GM12878 (cell line): Measurements from ENCODE around the gene ZNF407. TPM values are rescaled to one million over a fixed set of nuclear protein-coding genes. Genes with fewer than 3 reads are reported as not detected.

Experiments used
- ATAC-seq: fragments of 200-7000 bp; cut with Tn5 transposase; 3 replicates; pipeline ENCODE4 v1.9.1; 2020; ENCODE audit warnings: mild to moderate bottlenecking, moderate library complexity
- BruUV-seq: library from RNA; stranded (reverse); fragments of 400-500 nt; replicated peaks from 2 replicates; lab custom pipeline; 2021; lab: Mats Ljungman, UMichigan
- CTCF ChIA-PET: fragments of 300-600 bp; sonication (Branson Sonifier 250); formaldehyde crosslinking; extraction: SDS; loops from one replicate; lab custom pipeline; 2021; ENCODE audit warnings: inconsistent platforms; lab: Yijun Ruan, JAX
- POLR2A ChIA-PET: fragments of 350-600 bp; formaldehyde crosslinking; extraction: SDS; loops from one replicate; lab custom pipeline; 2021; ENCODE audit warnings: inconsistent platforms; lab: Charles Lee
- RAD21 ChIA-PET: fragments of 300-600 bp; sonication (Branson Sonifier 250); formaldehyde crosslinking; loops from one replicate; lab custom pipeline; 2023; ENCODE audit warnings: antibody characterized with exemption; ENCODE audit not compliant: unreplicated experiment; lab: Charles Lee
- SMC1A ChIA-PET: fragments of 300-600 bp; sonication (Branson Sonifier 250); formaldehyde crosslinking; loops from one replicate; lab custom pipeline; 2023; ENCODE audit not compliant: unreplicated experiment, uncharacterized antibody; lab: Charles Lee
- DNase-seq: peaks from one replicate; pipeline ENCODE4 v3.0.0-alpha.2; 2011; ENCODE audit warnings: low read depth, low spot score
- FAIRE-seq: peaks from 3 replicates; lab custom pipeline; 2011; peaks lifted over from hg19 to GRCh38; lab: Jason Lieb, UNC
- H2AFZ ChIP-seq: 2 replicates; pipeline ENCODE4 v1.6.0; 2011; ENCODE audit warnings: low read depth, low read length, control low read depth; ENCODE audit not compliant: control insufficient read depth
- H3K27ac ChIP-seq: 2 replicates; pipeline ENCODE4 v1.5.1; 2011; ENCODE audit warnings: control low read depth; ENCODE audit not compliant: control insufficient read depth, insufficient read depth
- H3K27me3 ChIP-seq, 2 experiments: replicated peaks in 1 of 2; 2 replicates each; pipeline versions ENCODE4 v1.6.0 to v1.6.1; 2011; ENCODE audit warnings: low read length in 1 of 2; ENCODE audit not compliant: control insufficient read depth in 2 of 2, insufficient read depth in 2 of 2
- H3K36me3 ChIP-seq, 2 experiments: 2 replicates each; pipeline ENCODE4 v1.5.1; 2011; ENCODE audit warnings: low read length in 1 of 2; ENCODE audit not compliant: control insufficient read depth in 2 of 2, insufficient read depth in 2 of 2
- H3K4me1 ChIP-seq: 2 replicates; pipeline ENCODE4 v1.6.1; 2011; ENCODE audit warnings: mild to moderate bottlenecking, low read length, moderate library complexity, mixed read lengths; ENCODE audit not compliant: control insufficient read depth, insufficient read depth
- H3K4me2 ChIP-seq: 2 replicates; pipeline ENCODE4 v1.6.0; 2011; ENCODE audit warnings: control low read depth; ENCODE audit not compliant: control insufficient read depth, insufficient read depth
- H3K4me3 ChIP-seq: fragments of 200-600 bp; sonication (generic); 2 replicates; pipeline ENCODE4 v1.5.1; 2016
- H3K79me2 ChIP-seq: 2 replicates; pipeline ENCODE4 v1.6.0; 2011; ENCODE audit warnings: low read length; ENCODE audit not compliant: control insufficient read depth, insufficient read depth
- H3K9ac ChIP-seq: 2 replicates; pipeline ENCODE4 v1.8.0; 2011; ENCODE audit warnings: low read length, control low read depth, mixed read lengths; ENCODE audit not compliant: control insufficient read depth, insufficient read depth
- H3K9me3 ChIP-seq: replicated peaks from 3 replicates; pipeline ENCODE4 v1.5.1; 2011; ENCODE audit warnings: mild to moderate bottlenecking, low read length; ENCODE audit not compliant: control insufficient read depth, insufficient read depth
- H4K20me1 ChIP-seq: 2 replicates; pipeline ENCODE4 v1.6.0; 2011; ENCODE audit not compliant: control insufficient read depth, insufficient read depth
- GABPA ChIP-seq: IDR thresholded peaks from 2 replicates; pipeline ENCODE4 v1.6.1; 2014; ENCODE audit warnings: antibody characterized with exemption, low read depth, mild to moderate bottlenecking, inconsistent platforms
- HDAC6 ChIP-seq: fragments of 200-600 bp; sonication (generic); IDR thresholded peaks from one replicate; pipeline ENCODE4 v1.8.0; 2017; ENCODE audit warnings: antibody characterized with exemption; ENCODE audit not compliant: unreplicated experiment
- JUND ChIP-seq: IDR thresholded peaks from 2 replicates; pipeline ENCODE4 v1.6.1; 2012; ENCODE audit warnings: low read depth, mild to moderate bottlenecking, low read length, improper control_type of control experiment, moderate library complexity
- MTA3 ChIP-seq: IDR thresholded peaks from 2 replicates; pipeline ENCODE4 v1.6.1; 2012; ENCODE audit warnings: low read length, inconsistent platforms, borderline replicate concordance
- NFIC ChIP-seq: IDR thresholded peaks from 2 replicates; pipeline ENCODE4 v1.6.1; 2012; ENCODE audit warnings: low read depth, mild to moderate bottlenecking, inconsistent platforms, low read length, moderate library complexity
- POLR2A ChIP-seq: IDR thresholded peaks from 2 replicates; pipeline ENCODE4 v1.6.1; 2011; ENCODE audit warnings: low read depth, mild to moderate bottlenecking, low read length
- SMARCA5 ChIP-seq: fragments of 450-650 bp; IDR thresholded peaks from 2 replicates; pipeline ENCODE4 v1.6.1; 2017; ENCODE audit warnings: mild to moderate bottlenecking
- SUZ12 ChIP-seq: fragments of 200-600 bp; sonication (generic); IDR thresholded peaks from one replicate; pipeline ENCODE4 v1.6.1; 2018; ENCODE audit warnings: antibody characterized with exemption, mild to moderate bottlenecking; ENCODE audit not compliant: unreplicated experiment
- TARDBP ChIP-seq: IDR thresholded peaks from 2 replicates; pipeline ENCODE4 v1.6.1; 2016; ENCODE audit warnings: borderline replicate concordance
- TCF12 ChIP-seq: IDR thresholded peaks from 2 replicates; pipeline ENCODE4 v1.6.1; 2011; ENCODE audit warnings: low read depth, mild to moderate bottlenecking, low read length
- TCF3 ChIP-seq: IDR thresholded peaks from 2 replicates; pipeline ENCODE4 v1.6.1; 2012; ENCODE audit warnings: low read depth, mild to moderate bottlenecking, low read length, borderline replicate concordance; ENCODE audit not compliant: insufficient read depth
- WGBS: methylation state at CpG from one replicate; pipeline ENCODE4 v1.1.6; 2016; ENCODE audit warnings: low lambda C conversion rate; ENCODE audit not compliant: insufficient replicate concordance, insufficient coverage; ENCODE audit errors: missing lambda C conversion rate; 5-methylcytosine and 5-hydroxymethylcytosine counted together
- in situ Hi-C: fragments of 300-500 bp; cut with MboI; formaldehyde crosslinking; loops from 9 replicates; pipeline ENCODE4 v1.14.3; 2018; ENCODE audit warnings: mixed read lengths
- intact Hi-C: fragments of 100-400 bp; cut with micrococcal nuclease; formaldehyde crosslinking; loops from one replicate; pipeline ENCODE4 v1.14.2; 2022; ENCODE audit not compliant: unreplicated experiment
- polyA plus RNA-seq, 11 experiments: library from polyadenylated mRNA; depleted of rRNA in 4 of 11; unstranded in 6 of 11; stranded (reverse) in 5 of 11; fragments of >200 nt; fragmentation: Nextera tagmentation in 4 of 11; fragmentation: Illumina TruSeq in 1 of 11; extraction: Ambion mirVana in 4 of 11; extraction: Trizol in 1 of 11; gene quantifications; 1 replicate in 1 of 11; 2 replicates in 10 of 11; pipeline versions ENCODE4 v1.2.1 to v1.2.3, GENCODE V29; 2011 to 2016; ENCODE audit warnings: inconsistent platforms in 2 of 11, missing spikeins in 2 of 11, low read depth in 1 of 11
- total RNA-seq, 4 experiments: library from RNA; depleted of rRNA in 3 of 4; stranded (reverse); fragments of >200 nt in 3 of 4; fragmentation: Illumina TruSeq in 1 of 4; extraction: Trizol in 1 of 4; gene quantifications; 2 replicates each; pipeline versions ENCODE4 v1.2.1 to v1.2.3, GENCODE V29; 2013 to 2021
- TF ChIP-seq, protein P1 (sequence below): fragments of 450-650 bp; IDR thresholded peaks from 2 replicates; pipeline ENCODE4 v1.6.1; 2018; ENCODE audit warnings: borderline replicate concordance, mild to moderate bottlenecking; ENCODE audit not compliant: partially characterized antibody
- TF ChIP-seq, protein P2 (sequence below): IDR thresholded peaks from 2 replicates; pipeline ENCODE4 v1.6.1; 2011; ENCODE audit warnings: low read depth, mild to moderate bottlenecking, low read length, moderate library complexity, borderline replicate concordance; ENCODE audit errors: extremely low read depth
- TF ChIP-seq, protein P3 (sequence below): IDR thresholded peaks from 2 replicates; pipeline ENCODE4 v1.6.1; 2012; ENCODE audit warnings: low read length, inconsistent platforms
- TF ChIP-seq, protein P4 (sequence below): fragments of 450-650 bp; formaldehyde crosslinking; IDR thresholded peaks from 2 replicates; pipeline ENCODE4 v1.5.0; 2022; ENCODE audit warnings: mild to moderate bottlenecking, missing genetic modification characterization
- TF ChIP-seq, protein P5 (sequence below): IDR thresholded peaks from 2 replicates; pipeline ENCODE4 v1.6.1; 2011; ENCODE audit warnings: mild to moderate bottlenecking, low read depth, low read length, moderate library complexity; ENCODE audit not compliant: insufficient replicate concordance

Gene ZNF407
- total and polyA plus RNA-seq, 10 of the 15 experiments (the other 5 are each of a cell fraction or from before 2014, with no cell fraction given), result 0.69 to 11.6 (median 5.3) TPM

DNA sequence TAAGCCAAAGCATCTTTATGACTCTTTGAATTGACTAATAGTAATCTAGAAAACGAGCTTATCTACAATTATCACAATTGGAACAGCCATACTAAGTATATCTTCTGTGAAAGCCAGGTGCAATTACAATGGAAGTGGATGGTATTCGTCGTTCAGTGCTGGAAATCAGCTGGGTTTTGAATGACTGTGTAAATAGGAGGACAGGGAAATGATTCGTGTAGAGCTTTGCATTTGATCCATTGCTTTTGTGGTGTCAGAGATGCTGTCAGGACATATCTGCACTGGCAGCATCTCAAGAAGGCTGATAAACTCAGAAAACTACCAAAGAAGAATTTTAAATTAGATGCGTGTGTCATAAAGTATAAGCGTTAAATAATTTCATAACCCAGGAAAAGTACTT, 187.1 kb downstream of the ZNF407 start (continued):
- TF ChIP-seq, protein P1, sequence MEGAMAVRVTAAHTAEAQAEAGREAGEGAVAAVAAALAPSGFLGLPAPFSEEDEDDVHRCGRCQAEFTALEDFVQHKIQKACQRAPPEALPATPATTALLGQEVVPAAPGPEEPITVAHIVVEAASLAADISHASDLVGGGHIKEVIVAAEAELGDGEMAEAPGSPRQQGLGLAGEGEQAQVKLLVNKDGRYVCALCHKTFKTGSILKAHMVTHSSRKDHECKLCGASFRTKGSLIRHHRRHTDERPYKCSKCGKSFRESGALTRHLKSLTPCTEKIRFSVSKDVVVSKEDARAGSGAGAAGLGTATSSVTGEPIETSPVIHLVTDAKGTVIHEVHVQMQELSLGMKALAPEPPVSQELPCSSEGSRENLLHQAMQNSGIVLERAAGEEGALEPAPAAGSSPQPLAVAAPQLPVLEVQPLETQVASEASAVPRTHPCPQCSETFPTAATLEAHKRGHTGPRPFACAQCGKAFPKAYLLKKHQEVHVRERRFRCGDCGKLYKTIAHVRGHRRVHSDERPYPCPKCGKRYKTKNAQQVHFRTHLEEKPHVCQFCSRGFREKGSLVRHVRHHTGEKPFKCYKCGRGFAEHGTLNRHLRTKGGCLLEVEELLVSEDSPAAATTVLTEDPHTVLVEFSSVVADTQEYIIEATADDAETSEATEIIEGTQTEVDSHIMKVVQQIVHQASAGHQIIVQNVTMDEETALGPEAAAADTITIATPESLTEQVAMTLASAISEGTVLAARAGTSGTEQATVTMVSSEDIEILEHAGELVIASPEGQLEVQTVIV, result no peak
- TF ChIP-seq HDAC6 (no peak), TARDBP (no peak), MTA3 (no peak), SMARCA5 (no peak), POLR2A (no peak), NFIC (no peak), TCF12 (no peak), JUND (no peak), GABPA (no peak)
- TF ChIP-seq, protein P2, sequence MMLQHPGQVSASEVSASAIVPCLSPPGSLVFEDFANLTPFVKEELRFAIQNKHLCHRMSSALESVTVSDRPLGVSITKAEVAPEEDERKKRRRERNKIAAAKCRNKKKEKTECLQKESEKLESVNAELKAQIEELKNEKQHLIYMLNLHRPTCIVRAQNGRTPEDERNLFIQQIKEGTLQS, result no peak

DNA sequence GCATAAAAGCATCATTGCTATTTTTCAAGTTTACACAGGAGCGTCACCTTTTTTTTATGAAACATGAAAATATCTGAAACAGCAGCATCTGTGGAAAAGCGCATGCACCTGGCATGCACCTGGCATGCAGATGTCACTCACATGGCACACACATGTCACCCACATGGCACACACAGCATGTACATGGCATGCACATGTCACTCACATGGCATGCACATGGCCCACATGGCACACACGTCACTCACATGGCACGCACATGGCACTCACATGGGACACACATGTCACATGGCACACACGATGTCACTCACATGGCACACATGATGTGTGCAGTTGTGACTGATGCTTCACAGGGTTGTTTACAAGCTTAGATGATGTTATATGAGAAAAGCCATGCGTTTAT, 188.0 kb downstream of the ZNF407 start:
- Histone ChIP-seq H3K27me3 (no peaks in the 10 kb centered on the region), H3K9me3 (no peaks in the 10 kb centered on the region), H3K9ac (no peak overlapping the region), H4K20me1 (no peaks in the 10 kb centered on the region), H2AFZ (no peak overlapping the region), H3K27ac (no peak overlapping the region), H3K4me3 (no peak overlapping the region), H3K4me2 (no peak overlapping the region), H3K79me2 (no peaks in the 10 kb centered on the region), H3K4me1 (no peaks in the 10 kb centered on the region), H3K36me3 (no peaks in the 10 kb centered on the region)
- FAIRE-seq (no peak), DNase-seq (no peak), ATAC-seq (no peak)
- ChIA-PET CTCF (interaction anchor here (0.6 kb wide), 1 partner anchor 1240 kb away, joined by 3 read pairs; no protein-coding TSS in a partner anchor), RAD21 (no interaction called here), SMC1A (interaction anchor here (1.2 kb wide), 1 partner anchor 12 kb away, joined by 3 read pairs; no protein-coding TSS in a partner anchor), POLR2A (no interaction called here)
- WGBS, result 97% methylated on average over 6 of the region's 6 CpGs
- in situ Hi-C loops (no loop called here), intact Hi-C loops (no loop called here)
- no TSS peak for BruUV-seq
- TF ChIP-seq SUZ12 (no peak), NFIC (no peak), TCF3 (0 out of 2 replicates have a peak, but pooled peaks have one; percentile 46)
- TF ChIP-seq, protein P3, sequence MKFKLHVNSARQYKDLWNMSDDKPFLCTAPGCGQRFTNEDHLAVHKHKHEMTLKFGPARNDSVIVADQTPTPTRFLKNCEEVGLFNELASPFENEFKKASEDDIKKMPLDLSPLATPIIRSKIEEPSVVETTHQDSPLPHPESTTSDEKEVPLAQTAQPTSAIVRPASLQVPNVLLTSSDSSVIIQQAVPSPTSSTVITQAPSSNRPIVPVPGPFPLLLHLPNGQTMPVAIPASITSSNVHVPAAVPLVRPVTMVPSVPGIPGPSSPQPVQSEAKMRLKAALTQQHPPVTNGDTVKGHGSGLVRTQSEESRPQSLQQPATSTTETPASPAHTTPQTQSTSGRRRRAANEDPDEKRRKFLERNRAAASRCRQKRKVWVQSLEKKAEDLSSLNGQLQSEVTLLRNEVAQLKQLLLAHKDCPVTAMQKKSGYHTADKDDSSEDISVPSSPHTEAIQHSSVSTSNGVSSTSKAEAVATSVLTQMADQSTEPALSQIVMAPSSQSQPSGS, result no peak
- TF ChIP-seq, protein P4, sequence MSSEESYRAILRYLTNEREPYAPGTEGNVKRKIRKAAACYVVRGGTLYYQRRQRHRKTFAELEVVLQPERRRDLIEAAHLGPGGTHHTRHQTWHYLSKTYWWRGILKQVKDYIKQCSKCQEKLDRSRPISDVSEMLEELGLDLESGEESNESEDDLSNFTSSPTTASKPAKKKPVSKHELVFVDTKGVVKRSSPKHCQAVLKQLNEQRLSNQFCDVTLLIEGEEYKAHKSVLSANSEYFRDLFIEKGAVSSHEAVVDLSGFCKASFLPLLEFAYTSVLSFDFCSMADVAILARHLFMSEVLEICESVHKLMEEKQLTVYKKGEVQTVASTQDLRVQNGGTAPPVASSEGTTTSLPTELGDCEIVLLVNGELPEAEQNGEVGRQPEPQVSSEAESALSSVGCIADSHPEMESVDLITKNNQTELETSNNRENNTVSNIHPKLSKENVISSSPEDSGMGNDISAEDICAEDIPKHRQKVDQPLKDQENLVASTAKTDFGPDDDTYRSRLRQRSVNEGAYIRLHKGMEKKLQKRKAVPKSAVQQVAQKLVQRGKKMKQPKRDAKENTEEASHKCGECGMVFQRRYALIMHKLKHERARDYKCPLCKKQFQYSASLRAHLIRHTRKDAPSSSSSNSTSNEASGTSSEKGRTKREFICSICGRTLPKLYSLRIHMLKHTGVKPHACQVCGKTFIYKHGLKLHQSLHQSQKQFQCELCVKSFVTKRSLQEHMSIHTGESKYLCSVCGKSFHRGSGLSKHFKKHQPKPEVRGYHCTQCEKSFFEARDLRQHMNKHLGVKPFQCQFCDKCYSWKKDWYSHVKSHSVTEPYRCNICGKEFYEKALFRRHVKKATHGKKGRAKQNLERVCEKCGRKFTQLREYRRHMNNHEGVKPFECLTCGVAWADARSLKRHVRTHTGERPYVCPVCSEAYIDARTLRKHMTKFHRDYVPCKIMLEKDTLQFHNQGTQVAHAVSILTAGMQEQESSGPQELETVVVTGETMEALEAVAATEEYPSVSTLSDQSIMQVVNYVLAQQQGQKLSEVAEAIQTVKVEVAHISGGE (CRISPR knock-in tag), result no peak
- TF ChIP-seq, protein P5, sequence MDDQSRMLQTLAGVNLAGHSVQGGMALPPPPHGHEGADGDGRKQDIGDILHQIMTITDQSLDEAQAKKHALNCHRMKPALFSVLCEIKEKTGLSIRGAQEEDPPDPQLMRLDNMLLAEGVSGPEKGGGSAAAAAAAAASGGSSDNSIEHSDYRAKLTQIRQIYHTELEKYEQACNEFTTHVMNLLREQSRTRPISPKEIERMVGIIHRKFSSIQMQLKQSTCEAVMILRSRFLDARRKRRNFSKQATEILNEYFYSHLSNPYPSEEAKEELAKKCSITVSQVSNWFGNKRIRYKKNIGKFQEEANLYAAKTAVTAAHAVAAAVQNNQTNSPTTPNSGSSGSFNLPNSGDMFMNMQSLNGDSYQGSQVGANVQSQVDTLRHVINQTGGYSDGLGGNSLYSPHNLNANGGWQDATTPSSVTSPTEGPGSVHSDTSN, result peak; percentile 30
